MCF 10A (cell line): ENCODE results near the gene RNF213. TPM values are rescaled to one million over a fixed set of nuclear protein-coding genes. Genes with fewer than 3 reads are reported as not detected.

Source experiments
- Bru-seq: library from RNA; stranded (reverse); fragments of 400-500 nt; gene quantifications from one replicate; lab custom pipeline; 2021; lab: Mats Ljungman, UMichigan
- BruChase-seq, 2 experiments: library from RNA; stranded (reverse); fragments of 400-500 nt; gene quantifications; one replicate each; lab custom pipeline; 2021; lab: Mats Ljungman, UMichigan
- BruUV-seq: library from RNA; stranded (reverse); fragments of 400-500 nt; replicated peaks from 2 replicates; lab custom pipeline; 2021; lab: Mats Ljungman, UMichigan
- CTCF ChIA-PET: fragments of 300-600 bp; sonication (Branson Sonifier 250); formaldehyde crosslinking; extraction: SDS; loops from one replicate; lab custom pipeline; 2021; ENCODE audit warnings: antibody characterized with exemption, inconsistent platforms; lab: Yijun Ruan, JAX
- POLR2A ChIA-PET: fragments of 300-600, 350-650 bp; sonication (Branson Sonifier 250); formaldehyde crosslinking; extraction: SDS; loops from one replicate; lab custom pipeline; 2020; ENCODE audit warnings: antibody characterized with exemption, inconsistent platforms; lab: Yijun Ruan, JAX
- DNase-seq: peaks from one replicate; pipeline ENCODE4 v3.0.0-alpha.2; 2018; ENCODE audit not compliant: unreplicated experiment
- H3K27ac Mint-ChIP-seq: one replicate; pipeline ENCODE4 v1.8.0; 2022; ENCODE audit warnings: mild to moderate bottlenecking, low read depth, mixed read lengths; ENCODE audit not compliant: unreplicated experiment
- H3K27me3 Mint-ChIP-seq: one replicate; pipeline ENCODE4 v1.8.0; 2022; ENCODE audit warnings: mixed read lengths; ENCODE audit not compliant: insufficient read depth, unreplicated experiment
- H3K36me3 Mint-ChIP-seq: one replicate; pipeline ENCODE4 v1.8.0; 2022; ENCODE audit warnings: mild to moderate bottlenecking, moderate library complexity, mixed read lengths; ENCODE audit not compliant: insufficient read depth, unreplicated experiment
- H3K4me1 Mint-ChIP-seq: one replicate; pipeline ENCODE4 v1.8.0; 2022; ENCODE audit warnings: mixed read lengths; ENCODE audit not compliant: insufficient read depth, unreplicated experiment
- H3K4me3 Mint-ChIP-seq: one replicate; pipeline ENCODE4 v1.8.0; 2022; ENCODE audit warnings: mild to moderate bottlenecking, moderate library complexity, mixed read lengths; ENCODE audit not compliant: unreplicated experiment
- H3K9me3 Mint-ChIP-seq: one replicate; pipeline ENCODE4 v1.8.0; 2022; ENCODE audit warnings: mixed read lengths; ENCODE audit not compliant: unreplicated experiment
- intact Hi-C: fragments of 100-400 bp; cut with micrococcal nuclease; formaldehyde crosslinking; loops from 2 replicates; pipeline ENCODE4 v1.14.1; 2022
- long read RNA-seq: library from polyadenylated mRNA; stranded (forward); transcript quantifications from one replicate; pipeline ENCODE4 v2.0.0, GENCODE V29; 2022
- total RNA-seq: library from RNA; stranded (reverse); gene quantifications from 2 replicates; pipeline ENCODE4 v1.2.3, GENCODE V29; 2022
- TF ChIP-seq, protein P1 (sequence below): fragments of 200-600 bp; IDR thresholded peaks from one replicate; pipeline ENCODE4 v1.8.0; 2022; ENCODE audit warnings: antibody characterized with exemption, mild to moderate bottlenecking; ENCODE audit not compliant: unreplicated experiment

The RNF213 gene
- total RNA-seq (50.5 and 67.5 TPM in 2 replicates), Bru-seq, nascent RNA (percentile 63 among the genes with signal in this experiment), BruChase-seq, experiment 1, labeled RNA remaining after a 6-hour chase (percentile 87 among the genes with signal in this experiment), BruChase-seq, experiment 2, labeled RNA remaining after a 2-hour chase (percentile 74 among the genes with signal in this experiment)
- long read RNA-seq, full-length matches to known transcripts, result 1 of 16 reads
- long read RNA-seq, partial matches to known transcripts, result 6 of 16 reads
- long read RNA-seq, other reads (novel, unspliced or antisense), result 9 of 16 reads

DNA sequence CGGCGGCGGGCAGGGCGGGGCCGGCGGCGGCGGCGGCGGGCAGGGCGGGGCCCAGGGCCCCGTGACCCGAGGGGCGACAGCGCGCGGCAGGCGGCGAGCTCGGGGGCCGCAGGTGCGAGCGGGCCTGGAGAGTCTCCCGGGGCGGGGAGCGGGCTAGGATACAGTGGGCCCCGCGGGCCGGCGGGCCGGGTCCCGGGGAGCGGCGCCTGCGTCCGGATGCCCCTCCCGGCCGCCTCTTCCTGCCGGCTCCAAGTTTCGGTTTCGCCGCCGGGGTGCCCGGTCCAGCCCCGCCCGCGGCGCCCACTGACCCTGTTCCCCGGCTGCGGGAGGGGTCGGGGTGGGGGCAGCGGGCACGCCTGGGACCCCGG, at the start of gene RNF213:
TSS of gene RNF213 (plus strand) at position 62 of the 368 bp plus-strand sequence. CDS start 2,830 bp downstream, outside the sequence.
- no peaks in the 10 kb centered on the region for H3K9me3 Mint-ChIP-seq

DNA sequence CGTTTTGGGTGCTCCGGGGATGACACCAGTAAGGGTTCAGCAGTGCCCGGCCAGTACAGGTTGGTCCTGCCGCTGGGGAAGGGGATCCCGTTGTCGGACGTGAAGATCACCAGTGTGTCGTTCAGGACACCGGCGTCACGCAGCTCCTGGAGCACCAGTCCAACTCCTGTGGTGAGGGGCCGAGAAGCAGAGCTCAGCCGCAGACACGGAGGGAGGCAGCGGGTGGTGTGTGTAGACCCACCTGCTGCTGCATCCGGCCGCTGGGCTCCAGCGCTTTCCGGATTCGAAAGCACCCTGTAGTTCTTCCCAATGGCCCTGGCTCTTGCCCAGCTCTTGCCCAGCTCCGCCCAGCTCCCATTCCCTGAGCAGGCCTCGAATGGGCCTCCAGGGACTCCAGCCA, 48.5 kb upstream of the RNF213 start:
- Mint-ChIP-seq H3K36me3 (peaks cover 26% of the 10 kb centered on the region), H3K27ac (no peak overlapping the region), H3K4me1 (no peaks in the 10 kb centered on the region), H3K9me3 (no peaks in the 10 kb centered on the region), H3K4me3 (no peak overlapping the region), H3K27me3 (no peaks in the 10 kb centered on the region)
- BruUV-seq, result no TSS peak
- DNase-seq, result no peak
- TF ChIP-seq, protein P1, sequence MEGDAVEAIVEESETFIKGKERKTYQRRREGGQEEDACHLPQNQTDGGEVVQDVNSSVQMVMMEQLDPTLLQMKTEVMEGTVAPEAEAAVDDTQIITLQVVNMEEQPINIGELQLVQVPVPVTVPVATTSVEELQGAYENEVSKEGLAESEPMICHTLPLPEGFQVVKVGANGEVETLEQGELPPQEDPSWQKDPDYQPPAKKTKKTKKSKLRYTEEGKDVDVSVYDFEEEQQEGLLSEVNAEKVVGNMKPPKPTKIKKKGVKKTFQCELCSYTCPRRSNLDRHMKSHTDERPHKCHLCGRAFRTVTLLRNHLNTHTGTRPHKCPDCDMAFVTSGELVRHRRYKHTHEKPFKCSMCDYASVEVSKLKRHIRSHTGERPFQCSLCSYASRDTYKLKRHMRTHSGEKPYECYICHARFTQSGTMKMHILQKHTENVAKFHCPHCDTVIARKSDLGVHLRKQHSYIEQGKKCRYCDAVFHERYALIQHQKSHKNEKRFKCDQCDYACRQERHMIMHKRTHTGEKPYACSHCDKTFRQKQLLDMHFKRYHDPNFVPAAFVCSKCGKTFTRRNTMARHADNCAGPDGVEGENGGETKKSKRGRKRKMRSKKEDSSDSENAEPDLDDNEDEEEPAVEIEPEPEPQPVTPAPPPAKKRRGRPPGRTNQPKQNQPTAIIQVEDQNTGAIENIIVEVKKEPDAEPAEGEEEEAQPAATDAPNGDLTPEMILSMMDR, result no peak
- intact Hi-C loops, result no loop called here
- POLR2A ChIA-PET, result no interaction called here
- CTCF ChIA-PET, result interaction anchor here (0.6 kb wide), 1 partner anchor 151 kb away, joined by 3 read pairs; no protein-coding TSS in a partner anchor

More for the DNA sequence above, at the start of gene RNF213:
- POLR2A ChIA-PET, result interaction anchor here (1.8 to 4.4 kb wide), 2 partner anchors 18 to 115 kb away, joined by 7 to 37 read pairs; no protein-coding TSS in a partner anchor
- CTCF ChIA-PET, result no interaction called here
- Mint-ChIP-seq H3K36me3 (peaks cover 22% of the 10 kb centered on the region), H3K27ac (peak within 1 kb of the TSS; percentile 53), H3K4me1 (peaks cover 6% of the 10 kb centered on the region), H3K27me3 (no peaks in the 10 kb centered on the region), H3K4me3 (peak within 1 kb of the TSS; percentile 83)
- TF ChIP-seq, protein P1, result no peak
- intact Hi-C loops, result loop anchor here (1.0 kb wide), 1 partner anchor 18 kb away; no protein-coding TSS in a partner anchor
- DNase-seq, result no peak
- BruUV-seq, result no TSS peak

GRCh38 chr17:80212511-80212910, 48.1 kb upstream of the RNF213 start:
- Mint-ChIP-seq H3K27me3 (no peaks in the 10 kb centered on the region), H3K4me1 (peaks cover 3% of the 10 kb centered on the region), H3K27ac (no peak overlapping the region), H3K36me3 (peaks cover 30% of the 10 kb centered on the region), H3K4me3 (no peak overlapping the region), H3K9me3 (no peaks in the 10 kb centered on the region)
- BruUV-seq, result no TSS peak
- ChIA-PET POLR2A (no interaction called here), CTCF (interaction anchor here (0.7 to 0.8 kb wide), 2 partner anchors 17 to 262 kb away, joined by 3 read pairs; no protein-coding TSS in a partner anchor)
- DNase-seq, result no peak
- TF ChIP-seq, protein P1, result no peak
- intact Hi-C loops, result no loop called here

DNA sequence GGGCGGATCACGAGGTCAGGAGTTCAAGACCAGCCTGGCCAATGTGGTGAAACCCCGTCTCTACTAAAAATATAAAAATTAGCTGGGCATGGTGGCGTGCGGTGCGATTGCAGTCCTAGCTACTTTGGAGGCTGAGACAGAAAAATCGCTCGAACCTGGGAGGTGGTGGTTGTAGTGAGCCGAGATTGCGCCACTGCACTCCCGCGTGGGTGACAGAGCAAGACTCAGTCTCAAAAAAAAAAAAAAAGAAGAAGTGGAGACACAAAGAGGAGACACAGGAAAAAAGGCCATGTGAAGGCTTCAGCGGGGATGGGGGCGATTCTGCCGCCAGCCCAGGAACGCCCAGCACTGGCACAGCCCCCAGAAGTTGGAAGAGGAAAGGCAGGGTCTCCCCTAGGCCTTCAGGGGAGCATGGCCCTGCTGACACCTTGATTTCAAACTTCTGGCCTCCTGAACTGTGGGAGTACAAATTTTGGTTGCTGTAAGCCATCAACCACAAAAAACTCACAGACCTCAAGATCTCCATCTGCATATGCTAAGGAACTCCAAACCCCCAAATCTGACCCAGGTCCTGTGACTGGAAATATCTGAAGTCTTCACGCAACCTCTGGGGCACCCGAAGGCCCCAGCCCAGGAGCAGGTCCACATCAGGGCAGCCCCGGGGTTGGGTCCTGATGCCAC, 47.5 kb upstream of the RNF213 start:
- TF ChIP-seq, protein P1, result no peak
- Mint-ChIP-seq H3K27ac (no peak overlapping the region), H3K4me3 (no peak overlapping the region), H3K9me3 (no peaks in the 10 kb centered on the region), H3K4me1 (peaks cover 6% of the 10 kb centered on the region), H3K27me3 (no peaks in the 10 kb centered on the region), H3K36me3 (peaks cover 33% of the 10 kb centered on the region)
- ChIA-PET CTCF (interaction anchor here (0.7 to 0.8 kb wide), 2 partner anchors 18 to 261 kb away, joined by 3 read pairs; no protein-coding TSS in a partner anchor), POLR2A (no interaction called here)
- no peak for DNase-seq
- BruUV-seq, result no TSS peak
- intact Hi-C loops, result no loop called here
